Motor neuron (in vitro differentiated cells): Measurements from ENCODE around the gene UNC119B. TPM values are rescaled to one million over a fixed set of nuclear protein-coding genes. Genes with fewer than 3 reads are reported as not detected.

Source experiments
- total RNA-seq, 8 experiments: library from RNA; unstranded; fragments of 300-600 nt; gene quantifications; 2 replicates each; pipeline versions ENCODE4 v1.2.3 to v1.2.4, GENCODE V29; 2022

The UNC119B gene
- total RNA-seq, 8 experiments from 2014 or later, result 15.7 to 37.7 (median 20.8) TPM

Other genes with a start within 250 kb of the UNC119B start
- 100 to 1,000 TPM in 7 of 8 experiments, 10 to 100 TPM in 1; 98.3 to 197 (median 118) TPM for gene SRSF9, start 240.7 kb upstream of the UNC119B start, total RNA-seq
- 100 to 1,000 TPM; 155 to 622 (median 349) TPM for gene DYNLL1, start 214.3 kb upstream of the UNC119B start, total RNA-seq
- gene COQ5, start 181.3 kb upstream of the UNC119B start, total RNA-seq, result 10 to 100 TPM; 36.4 to 70.7 (median 49.8) TPM
- 100 to 1,000 TPM in 3 of 8 experiments, 10 to 100 TPM in 5; 69.1 to 207 (median 90.5) TPM for gene RNF10, start 176.1 kb upstream of the UNC119B start, total RNA-seq
- 10 to 100 TPM; 30.5 to 74.3 (median 54.4) TPM for gene POP5, start 129.1 kb upstream of the UNC119B start, total RNA-seq
- gene CABP1, start 69.8 kb upstream of the UNC119B start, total RNA-seq, result 1 to 10 TPM in 5 of 8 experiments, under 1 TPM in 3; 0.13 to 6.3 (median 1.4) TPM
- gene MLEC, start 23.3 kb upstream of the UNC119B start, total RNA-seq, result 100 to 1,000 TPM in 1 of 8 experiments, 10 to 100 TPM in 7; 61.9 to 123 (median 84.1) TPM
- gene ACADS, start 15.4 kb downstream of the UNC119B start, total RNA-seq, result 10 to 100 TPM in 3 of 8 experiments, 1 to 10 TPM in 5; 5.3 to 18.9 (median 7.3) TPM
- gene SPPL3, start 193.9 kb downstream of the UNC119B start, total RNA-seq, result 10 to 100 TPM in 7 of 8 experiments, 1 to 10 TPM in 1; 8.3 to 28.7 (median 22.7) TPM